Activated CD4-positive, alpha-beta T cell treated with anti-CD3 and anti-CD28 coated beads, Interleukin-2, amount 50 U/mL, for 16 hours (primary cell): ENCODE results near the gene SIRPB2.

Experiments used
- DNase-seq: peaks from one replicate; pipeline ENCODE4 v3.0.0-alpha.2; 2020

Gene SIRPB2

DNA sequence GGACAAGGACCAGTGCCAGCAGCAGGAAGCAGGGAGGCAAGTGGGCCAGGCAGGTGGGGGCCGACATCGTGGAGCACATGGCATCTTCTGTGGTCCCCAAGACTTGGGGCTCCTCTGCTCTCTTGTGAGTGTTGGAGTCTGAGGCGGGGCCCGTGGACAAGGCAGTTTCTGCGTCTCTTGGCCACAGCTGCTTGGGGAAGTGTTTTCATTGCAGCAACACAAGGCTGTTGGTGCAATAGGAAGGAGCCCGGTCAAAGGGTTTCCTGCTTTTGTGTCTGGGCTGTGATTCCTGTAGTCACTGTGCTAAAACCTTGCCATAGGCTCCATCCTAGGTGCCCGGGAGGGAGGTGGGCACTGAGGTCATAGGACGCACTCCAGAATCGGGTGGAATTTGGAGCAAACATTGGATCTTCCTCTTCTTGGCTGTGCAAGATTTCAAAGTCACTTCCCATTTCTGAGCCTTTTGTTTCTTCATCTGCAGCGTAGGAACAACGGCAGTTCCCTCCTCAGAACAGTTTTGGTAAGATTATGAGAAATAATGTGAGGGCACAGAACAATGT, at the start of gene SIRPB2:
SIRPB2 (minus strand) TSS at position 140 of the 560 bp plus-strand sequence; CDS start at position 79, 61 bp downstream.
- DNase-seq, result no peak

DNA sequence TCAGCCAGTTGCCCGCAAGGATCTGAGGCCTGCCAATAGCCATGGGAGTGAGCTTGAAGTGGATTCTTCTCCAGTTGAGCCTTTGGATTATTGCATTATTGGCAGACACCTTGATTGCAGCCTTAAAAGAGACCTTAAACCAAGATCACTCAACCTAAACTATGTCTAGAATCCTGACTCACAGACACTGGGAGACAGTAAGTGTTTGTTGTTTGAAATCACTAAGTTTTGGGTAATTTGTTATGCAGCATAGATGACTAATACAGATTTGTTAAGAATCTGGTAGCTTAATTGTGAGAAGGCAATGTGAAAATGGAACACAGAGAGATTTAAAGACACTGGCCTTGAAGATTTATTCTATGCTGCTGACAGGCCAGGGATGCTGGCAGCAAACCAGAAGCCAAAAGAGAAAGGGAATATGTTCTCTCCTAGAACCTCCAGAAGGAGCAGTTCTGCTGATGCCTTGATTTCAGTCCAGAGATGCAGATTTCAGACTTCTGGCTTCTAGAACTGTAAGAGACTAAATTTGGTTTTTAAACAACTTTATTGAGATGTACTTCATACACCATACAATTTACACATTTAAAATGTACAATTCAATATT, 48.7 kb upstream of the SIRPB2 start:
- DNase-seq, result no peak

DNA sequence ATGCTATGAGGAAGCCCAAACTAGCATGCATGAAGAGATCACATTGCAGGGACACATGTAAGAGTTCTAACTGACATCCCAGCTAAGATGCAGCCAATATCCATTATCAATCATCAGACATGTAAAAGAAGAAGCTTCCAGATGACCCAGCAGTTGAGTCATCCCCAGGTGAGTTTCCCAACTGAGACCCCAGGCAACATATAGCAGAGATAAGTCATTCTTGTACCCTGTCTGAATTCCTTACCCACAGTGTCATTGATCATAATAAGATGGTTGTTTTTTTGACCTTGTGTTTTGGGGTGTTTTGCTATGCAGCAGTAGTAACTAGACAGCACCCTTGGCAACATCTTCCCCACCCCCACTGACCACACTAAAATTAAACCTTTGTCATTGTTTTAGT, 47.4 kb upstream of the SIRPB2 start:
- no peak for DNase-seq

DNA sequence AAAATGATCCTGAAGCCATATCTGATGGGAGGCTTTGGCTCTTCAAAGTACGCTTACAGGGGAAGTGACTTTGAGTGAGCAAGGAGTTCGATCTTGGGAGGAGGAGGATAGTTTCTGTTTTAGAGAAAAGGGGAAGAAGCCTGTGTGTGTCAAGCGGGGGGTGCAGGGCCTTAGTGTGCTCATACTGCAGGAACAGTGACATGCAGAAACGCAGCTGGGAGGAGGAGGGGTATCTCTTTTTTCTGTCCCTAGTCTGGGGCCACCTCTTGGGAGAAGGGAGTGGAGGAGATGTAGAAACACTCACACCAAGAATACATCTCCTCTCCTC, 46.5 kb upstream of the SIRPB2 start:
- no peak for DNase-seq

DNA sequence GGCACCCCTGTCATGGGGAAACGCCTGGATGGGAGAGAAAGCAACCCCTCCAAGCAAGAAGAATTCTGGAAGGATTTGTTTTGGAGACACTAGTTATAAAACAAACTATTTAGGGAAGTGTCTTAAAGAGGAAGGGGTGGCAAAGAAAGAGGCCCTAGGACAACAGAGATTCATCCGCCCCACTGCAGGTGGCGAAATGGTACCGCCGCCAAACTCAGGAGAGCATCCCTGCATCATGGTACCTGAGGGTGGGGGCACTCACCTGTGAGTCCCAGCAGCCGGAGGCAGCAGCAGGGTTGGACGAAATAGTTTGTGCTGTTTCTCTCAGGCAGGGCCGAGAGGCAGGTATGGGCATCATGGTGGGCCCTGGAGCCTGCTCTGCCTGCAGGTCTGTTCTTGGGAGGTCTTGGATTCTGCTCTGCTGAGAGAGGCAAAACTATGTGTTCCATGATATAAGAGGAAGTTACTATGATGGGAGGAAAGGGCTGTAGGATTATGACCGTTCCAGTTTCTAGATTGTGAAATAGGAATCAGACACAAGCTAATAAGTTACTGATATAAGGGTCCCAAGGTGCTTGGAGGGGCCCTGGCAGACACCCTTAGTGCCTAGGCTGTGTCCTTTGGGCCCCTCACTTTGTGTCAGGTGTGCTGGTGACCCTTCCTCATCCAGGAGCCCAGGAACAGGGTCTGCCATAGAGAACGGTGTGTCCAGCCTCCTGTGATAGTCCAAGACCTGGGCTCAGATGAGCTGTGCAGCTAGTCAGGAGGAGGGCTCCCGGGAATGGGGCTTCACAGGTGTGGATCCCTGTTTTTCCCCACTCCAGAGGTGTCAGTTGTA, 45.9 kb upstream of the SIRPB2 start:
- no peak for DNase-seq

DNA sequence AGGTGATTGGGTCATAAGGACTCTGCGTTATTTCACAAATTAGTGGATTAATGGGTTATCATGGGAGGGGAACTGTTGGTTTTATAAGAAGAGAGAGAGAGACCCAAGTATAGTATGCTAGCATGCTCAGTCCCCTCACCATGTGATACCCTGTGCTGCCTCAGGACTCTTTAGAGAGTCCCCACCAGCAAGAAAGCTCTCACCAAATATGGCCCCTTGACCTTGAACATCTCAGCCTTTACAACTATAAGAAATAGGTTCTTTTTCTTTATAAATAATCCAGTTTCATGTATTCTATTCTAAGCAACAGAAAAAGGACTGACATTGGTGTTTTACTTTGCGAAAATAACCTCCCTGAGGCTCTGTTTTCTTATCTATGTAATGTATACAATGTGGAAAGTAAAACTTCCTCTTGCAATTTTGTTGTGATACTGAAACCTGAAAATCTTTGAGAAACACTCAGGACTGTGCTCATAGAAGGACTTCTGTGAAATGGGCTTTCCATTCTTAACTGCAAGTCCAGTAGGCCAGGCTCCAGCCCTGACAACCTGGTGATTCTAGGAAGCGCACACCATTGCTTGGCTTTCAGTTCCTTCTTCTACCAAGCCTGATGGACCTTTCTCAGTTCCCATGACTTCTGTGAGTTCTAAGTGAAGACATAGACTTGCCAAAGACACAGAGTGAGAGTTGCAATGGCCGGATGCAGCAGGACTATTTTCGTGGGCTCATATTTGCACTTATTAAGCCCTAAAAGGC, 44.4 kb upstream of the SIRPB2 start:
- DNase-seq, result no peak

DNA sequence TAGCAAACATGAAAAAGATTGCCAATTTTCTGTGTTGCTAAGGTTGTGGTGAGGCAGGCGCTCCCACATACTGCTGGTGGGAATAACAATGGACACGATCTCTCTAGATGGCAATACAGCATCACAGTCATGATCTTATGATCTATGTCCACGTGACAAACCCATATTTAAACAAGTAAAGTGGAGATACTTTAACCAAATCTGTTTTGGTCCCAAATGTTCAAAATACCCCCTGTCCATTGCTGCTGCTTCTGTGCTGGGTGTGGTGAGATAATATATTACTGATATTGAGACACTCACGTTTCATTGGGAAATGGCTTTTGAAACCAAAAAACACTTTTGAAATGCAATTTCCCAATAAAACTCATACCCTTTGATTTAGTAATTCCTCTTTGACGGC, 43.3 kb upstream of the SIRPB2 start:
- no peak for DNase-seq

DNA sequence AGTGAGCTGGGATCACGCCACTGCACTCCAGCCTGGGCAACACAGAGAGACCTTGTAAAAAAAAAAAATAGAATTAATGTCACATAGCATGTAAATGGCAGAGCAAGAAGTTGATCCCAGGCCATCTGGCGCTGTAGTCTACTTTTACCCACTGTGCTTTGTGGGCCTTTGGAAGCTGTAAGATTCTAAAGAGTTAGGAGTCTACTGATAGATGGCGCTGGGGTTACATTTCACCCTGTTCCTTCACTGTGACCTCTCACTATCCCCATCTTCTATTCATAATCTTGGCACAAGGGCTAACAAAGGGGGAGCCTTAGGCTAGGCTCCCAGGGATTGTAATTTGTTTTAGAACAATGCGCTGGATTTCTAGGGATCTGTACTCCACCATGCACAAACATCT, 41.8 kb upstream of the SIRPB2 start:
- DNase-seq, result peak; percentile 4

DNA sequence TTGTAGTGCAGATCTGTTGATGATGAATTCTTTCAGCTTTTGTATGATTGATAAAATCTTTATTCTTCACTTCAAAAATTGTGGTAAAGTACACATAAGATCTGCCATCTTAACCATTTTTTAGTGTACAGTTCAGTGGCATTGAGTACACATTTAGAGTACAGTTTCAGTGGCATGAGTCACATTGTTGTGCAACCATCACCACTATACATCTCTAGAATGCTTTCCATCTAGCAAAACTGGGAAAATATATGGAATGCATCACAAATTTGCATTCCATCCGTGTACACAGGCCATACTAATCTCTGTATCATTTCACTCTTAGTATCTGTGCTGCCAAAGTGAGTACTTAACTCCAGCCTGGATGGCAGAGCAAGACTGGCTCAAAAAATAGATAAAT, 37.6 kb upstream of the SIRPB2 start:
- DNase-seq, result no peak

DNA sequence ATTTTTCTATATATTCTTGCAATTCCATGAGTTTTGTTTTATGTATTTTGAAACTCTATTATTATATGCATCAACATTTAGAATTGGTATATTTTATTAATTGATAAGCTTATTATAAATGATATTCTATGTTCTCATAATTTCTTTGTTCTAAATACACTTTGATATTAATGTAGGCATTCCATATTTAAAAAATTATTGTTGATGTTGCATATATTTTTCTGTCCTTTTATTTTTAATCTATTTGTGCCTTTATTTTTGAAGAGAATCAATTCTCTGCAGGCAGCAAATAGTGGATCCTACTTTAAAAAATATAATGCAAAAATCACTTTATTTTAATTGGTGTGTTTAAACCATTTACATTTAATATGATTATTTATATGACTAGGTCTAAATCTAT, 36.7 kb upstream of the SIRPB2 start:
- no peak for DNase-seq

DNA sequence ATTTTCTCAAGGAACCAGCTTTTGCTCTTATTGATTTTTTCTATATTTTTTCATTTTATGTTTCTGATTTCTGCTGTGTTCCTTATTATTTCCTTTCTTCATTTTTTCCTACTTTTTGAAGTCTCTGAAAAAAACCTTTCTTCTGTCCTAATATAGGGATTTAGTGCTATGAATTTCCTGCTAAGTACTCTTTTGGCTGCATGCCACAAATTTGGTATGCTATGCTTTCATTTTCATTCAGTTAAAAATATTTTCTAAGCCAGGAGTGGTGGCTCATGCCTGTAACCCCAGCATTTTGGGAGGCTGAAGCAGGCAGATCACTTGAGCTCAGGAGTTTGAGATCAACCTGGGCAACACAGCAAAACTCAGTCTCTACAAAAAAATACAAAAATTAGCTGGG, 35.7 kb upstream of the SIRPB2 start:
- no peak for DNase-seq

DNA sequence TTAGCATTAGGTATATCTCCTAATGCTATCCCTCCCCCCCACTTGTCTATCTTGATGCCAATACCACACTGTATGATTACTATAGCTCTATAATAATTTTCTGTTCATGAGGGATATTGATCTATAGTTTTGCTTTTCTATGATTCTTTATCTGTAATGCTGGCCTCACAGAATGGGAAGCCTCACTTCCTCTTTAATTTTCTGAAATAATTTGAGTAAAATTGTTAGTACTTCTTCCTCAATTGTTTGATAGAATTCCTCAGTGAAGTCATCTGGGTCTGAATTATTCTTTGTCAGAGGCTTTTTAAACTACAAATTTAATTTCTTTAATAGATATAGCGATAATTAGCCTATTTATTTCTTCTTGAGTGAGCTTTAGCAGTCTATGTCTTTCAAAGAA, 35.1 kb upstream of the SIRPB2 start:
- DNase-seq, result no peak

DNA sequence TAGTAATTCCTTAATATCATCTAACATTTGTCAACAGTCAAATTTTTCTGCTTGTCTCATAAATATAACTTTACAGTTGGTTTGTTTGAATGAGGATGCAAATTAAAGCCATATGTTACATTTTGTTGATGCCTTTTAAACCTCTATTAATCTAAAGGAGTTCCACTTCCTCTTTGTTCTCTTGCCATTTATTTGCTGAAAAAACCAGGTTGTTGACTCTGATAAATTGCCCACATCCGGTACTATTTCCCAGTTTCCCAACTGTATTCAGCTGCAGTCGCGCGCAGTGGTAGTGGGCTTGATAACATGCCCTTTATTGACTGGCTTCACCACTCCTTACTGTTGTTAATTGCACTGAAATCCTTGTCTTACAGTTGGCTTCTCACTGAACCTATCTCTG, 32.8 kb upstream of the SIRPB2 start:
- no peak for DNase-seq

DNA sequence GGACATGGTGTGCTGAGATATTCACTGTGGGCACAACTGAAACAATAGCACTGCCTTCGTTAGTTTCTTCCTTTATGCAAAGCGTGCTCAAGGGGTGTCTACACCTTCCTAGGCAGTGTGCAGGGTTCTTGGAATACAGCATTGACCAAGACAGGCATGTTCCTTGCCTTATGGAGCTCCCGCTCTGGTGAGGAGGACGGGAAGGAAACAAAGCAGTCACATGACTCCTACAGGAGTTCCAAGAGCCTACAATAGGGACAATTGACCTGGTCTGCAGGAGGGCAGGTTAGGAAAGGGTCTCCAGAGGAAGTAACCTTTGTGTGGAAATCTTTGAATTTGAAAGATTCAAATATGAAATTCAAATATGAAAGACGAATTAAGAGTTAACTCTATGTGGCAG, 25.8 kb upstream of the SIRPB2 start:
- DNase-seq, result no peak

DNA sequence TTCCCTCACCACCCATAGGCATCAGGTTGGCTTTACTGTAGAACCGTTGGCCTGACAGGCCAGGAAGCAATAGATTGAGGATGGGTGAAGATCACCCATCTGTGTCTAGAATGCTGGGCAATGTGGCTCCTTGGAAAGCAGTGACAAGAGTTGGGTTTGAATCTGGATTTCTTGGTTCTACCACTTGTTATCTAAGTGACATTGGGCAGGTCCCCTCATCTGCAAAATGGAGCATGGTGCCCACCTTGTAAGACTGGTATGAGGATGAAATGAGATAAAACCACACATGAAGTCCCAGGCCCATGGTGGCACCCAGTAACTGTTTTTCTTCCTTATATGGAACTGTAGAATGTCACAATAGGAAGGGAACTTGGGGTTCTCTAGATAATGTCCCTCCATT, 22.6 kb upstream of the SIRPB2 start:
- DNase-seq, result no peak

DNA sequence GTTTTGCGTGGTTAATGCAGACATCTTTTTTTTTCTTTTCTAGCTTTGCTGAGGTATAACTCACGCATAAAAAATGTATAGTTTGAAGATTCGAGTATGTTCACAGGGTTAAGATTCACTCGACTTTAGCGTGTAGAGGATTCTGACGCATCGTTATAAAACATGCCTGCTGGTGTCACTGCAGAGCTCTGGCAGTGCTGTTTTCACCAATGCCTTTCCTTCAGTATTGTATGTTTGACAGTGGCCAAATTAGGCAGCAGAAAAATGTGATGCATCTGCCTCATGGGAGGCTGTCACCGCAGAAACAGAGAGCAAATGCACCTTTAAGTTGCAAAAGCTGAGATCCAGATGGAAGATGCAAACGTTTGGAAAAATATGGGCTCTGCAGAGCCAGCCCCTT, 18.0 kb upstream of the SIRPB2 start:
- DNase-seq, result peak; percentile 26

DNA sequence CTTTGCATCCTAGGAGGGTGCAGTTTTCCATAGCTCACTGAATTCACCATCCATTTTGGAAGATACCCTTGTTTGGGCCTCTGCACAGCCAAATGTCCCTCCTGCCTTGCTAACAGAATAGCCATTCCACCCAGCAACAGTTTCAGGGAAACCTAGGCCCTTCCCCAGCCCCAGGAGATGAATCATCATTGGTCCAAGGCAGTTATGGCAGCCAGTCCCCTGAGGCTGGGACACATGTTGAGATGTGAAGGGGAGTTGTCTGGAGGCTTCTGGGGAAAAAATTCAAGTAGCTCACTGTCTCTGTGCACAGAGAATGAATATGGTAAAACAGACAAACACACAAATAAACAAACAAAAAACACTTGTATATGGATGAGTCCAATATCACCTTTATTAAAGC, 17.4 kb upstream of the SIRPB2 start:
- no peak for DNase-seq

DNA sequence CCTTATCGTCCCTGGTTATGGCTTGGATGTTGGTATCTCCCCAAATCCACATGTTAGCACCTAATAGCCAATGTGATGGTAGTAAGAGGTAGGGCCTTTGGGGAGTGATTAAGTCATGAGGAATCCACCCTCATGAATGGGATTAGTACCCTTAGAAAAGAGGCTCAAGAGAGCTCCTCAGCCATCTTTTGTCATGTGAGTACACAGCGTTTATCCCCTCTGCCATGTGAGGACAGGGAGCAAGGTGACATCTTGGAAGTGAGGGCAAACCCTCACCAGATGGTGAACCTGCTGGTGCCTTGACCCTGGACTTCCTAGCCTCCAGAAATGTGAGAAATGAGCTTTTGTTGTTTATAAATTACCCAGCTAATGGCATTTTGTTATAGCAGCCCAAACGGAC, 16.1 kb upstream of the SIRPB2 start:
- no peak for DNase-seq

DNA sequence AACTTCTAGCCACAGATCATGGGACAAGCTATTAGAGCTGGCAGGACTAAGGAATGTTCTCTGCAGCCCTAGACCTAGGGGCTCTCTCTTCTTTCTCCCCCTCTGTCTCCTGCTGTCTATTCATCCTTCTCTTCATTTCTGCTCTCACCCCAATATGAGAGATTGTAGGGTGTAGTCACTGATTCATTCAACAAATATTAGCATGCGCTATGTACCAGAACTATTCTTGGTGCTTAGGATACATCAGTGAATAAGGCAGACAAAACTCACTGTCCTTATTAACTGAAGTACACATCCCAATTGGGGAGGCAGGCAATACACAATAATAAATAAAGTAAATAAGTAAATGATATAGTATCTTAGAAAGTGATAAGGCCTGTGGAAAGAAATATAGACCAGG, 14.7 kb upstream of the SIRPB2 start:
- no peak for DNase-seq

DNA sequence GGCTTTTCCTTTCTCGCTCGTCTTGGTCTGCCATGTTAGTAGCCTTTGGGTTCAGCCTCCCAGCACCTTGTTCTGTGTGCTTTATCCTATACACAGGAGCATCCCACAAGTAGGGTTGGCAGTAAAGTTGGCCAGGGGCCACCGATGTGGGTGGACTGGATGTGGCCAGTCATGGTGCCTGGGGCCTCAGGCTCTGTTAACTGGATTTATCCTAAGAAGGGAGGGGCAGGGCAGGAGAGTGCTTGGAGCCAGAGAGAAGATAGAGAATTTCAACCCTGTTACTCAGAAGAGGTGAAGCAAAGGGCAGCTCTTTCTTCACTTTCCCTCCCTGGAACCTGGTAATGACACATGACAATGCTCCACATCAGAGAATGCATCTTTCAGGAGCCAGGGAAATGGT, 14.1 kb upstream of the SIRPB2 start:
- no peak for DNase-seq

DNA sequence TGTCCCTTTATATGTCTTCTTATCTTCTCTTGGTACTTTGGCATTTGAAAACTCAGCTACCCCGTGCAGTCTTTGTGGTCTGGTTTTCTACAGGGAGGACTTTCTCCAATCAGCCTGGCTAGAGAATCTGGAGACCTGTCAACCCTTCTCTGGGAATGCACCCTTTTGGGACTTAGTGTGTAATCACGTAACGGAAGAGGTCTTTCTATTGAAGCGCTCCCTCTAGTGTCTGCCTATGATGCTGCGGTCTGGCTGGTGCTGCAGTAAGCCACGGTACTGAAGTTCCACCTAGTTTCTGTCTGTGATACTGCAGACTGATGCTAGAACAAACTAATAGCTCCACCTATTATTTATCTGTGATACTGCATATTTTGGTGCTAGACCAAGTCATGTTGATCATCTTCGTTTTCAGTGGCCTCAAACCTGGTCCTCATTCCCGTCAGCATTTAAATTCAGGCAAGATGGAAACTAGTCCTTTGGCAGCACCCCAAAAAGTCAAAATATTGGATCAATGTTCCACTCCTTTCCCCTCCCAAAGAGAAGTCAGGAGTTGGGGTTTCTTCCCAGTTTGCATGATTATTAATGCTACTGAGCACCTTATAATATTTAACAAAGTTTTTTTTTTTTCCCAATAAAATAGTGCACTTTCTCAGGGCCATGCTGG, 12.5 kb upstream of the SIRPB2 start:
- peak; percentile 79 for DNase-seq

DNA sequence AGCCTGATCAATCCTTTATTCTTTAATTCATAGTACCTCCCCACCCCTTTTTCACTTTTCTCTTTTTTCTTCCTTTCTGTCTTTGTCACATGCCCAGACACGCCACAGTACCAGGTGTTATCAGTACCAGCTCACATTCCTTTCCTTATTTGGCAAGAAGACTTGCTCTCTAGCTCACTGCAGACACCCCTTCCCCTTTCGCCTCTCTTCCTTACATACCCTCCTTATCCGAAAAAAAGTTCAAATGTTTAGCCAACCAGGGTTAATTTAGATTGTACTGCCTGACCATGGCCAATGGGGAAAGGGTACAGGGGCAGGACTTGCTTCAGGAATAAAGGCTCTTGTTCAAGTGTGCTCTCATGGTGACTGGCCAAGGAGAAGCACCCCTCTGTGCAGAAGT, 9.3 kb upstream of the SIRPB2 start:
- no peak for DNase-seq
